ENCODE data around the gene MAFB. TPM values are rescaled to one million over a fixed set of nuclear protein-coding genes. Genes with fewer than 3 reads are reported as not detected.

The MAFB gene
- total RNA-seq, 1 experiment from 2014 or later: 0.85 TPM

GRCh38 chr20:40682104-40682981, 6.7 kb downstream of the MAFB start:
- WGBS (ENCODE audit: extremely low coverage, insufficient read length, low lambda C conversion rate): no CpG with 5 or more reads among the region's 30 CpGs
- H3K4me1 ChIP-seq (ENCODE audit: insufficient read depth, low read length): 0 out of 2 replicates have a peak, but pooled peaks cover 1% of the 10 kb centered on the region
- H4K5ac ChIP-seq (ENCODE audit: insufficient read length, low read depth, low read length): no peak overlapping the region
- DNase-seq: no peak
- peaks cover 76% of the 10 kb centered on the region for H3K27me3 ChIP-seq (ENCODE audit: insufficient read depth, low read length)
- Mint-ChIP-seq H3K36me3 (ENCODE audit: insufficient read depth in 1 of 3, low read depth in 3 of 3) (no peaks in the 10 kb centered on the region), H3K4me1 (peaks cover 34 to 49% of the 10 kb centered on the region in 2 experiments), H3K27ac (peak overlapping the region in 1 of 3 experiments; percentile 24; a peak in 1 of 7 replicates), H3K4me3 (peak overlapping the region; percentile 54 to 91), H3K27me3 (ENCODE audit: low read depth) (peaks cover 97% of the 10 kb centered on the region), H3K9me3 (peaks cover 0 to 3% of the 10 kb centered on the region in 2 experiments; a peak in 1 of 5 replicates)
- H2BK20ac ChIP-seq (ENCODE audit: low read depth, low read length, poor library complexity, severe bottlenecking): no peak overlapping the region
- peaks cover 4% of the 10 kb centered on the region for H3K23me2 ChIP-seq (ENCODE audit: insufficient read length, low read depth, low read length, poor library complexity, severe bottlenecking)
- no peaks in the 10 kb centered on the region for H3K79me2 ChIP-seq (ENCODE audit: insufficient read depth, low read length)
- H2BK15ac ChIP-seq (ENCODE audit: low read depth, low read length): no peak overlapping the region
- no peak overlapping the region for H4K8ac ChIP-seq (replicated peaks; ENCODE audit: insufficient read length, low read depth, low read length)
- no peak overlapping the region for H2BK5ac ChIP-seq (ENCODE audit: insufficient read length, low read length)
- H3K14ac ChIP-seq (ENCODE audit: insufficient read depth, low read length): no peak overlapping the region
- no peaks in the 10 kb centered on the region for H4K20me1 ChIP-seq (ENCODE audit: control insufficient read depth, insufficient read depth, insufficient read length)
- H2BK120ac ChIP-seq (ENCODE audit: low read depth, low read length, poor library complexity, severe bottlenecking): no peak overlapping the region
- H3K9ac ChIP-seq (ENCODE audit: extremely low read depth, insufficient read length, low read length): no peak overlapping the region
- H3K4me2 ChIP-seq (ENCODE audit: insufficient read depth, insufficient read length, low read length): peak overlapping the region; percentile 39
- H3K79me1 ChIP-seq (ENCODE audit: insufficient read depth, low read depth, low read length, poor library complexity, severe bottlenecking): no peaks in the 10 kb centered on the region
- no peak overlapping the region for H3K18ac ChIP-seq (ENCODE audit: insufficient read length, low read depth, low read length)
- no peak overlapping the region for H3K27ac ChIP-seq (ENCODE audit: insufficient read length, low read depth, low read length)
- H3K9me3 ChIP-seq (ENCODE audit: control insufficient read depth, low read depth, low read length): no peaks in the 10 kb centered on the region
- no peak overlapping the region for H3K23ac ChIP-seq (ENCODE audit: insufficient read length, low read depth, low read length)
- no peak overlapping the region for H3K56ac ChIP-seq (ENCODE audit: insufficient read length, low read depth, low read length)
- no peak for TF ChIP-seq CTCF (conservative IDR thresholded peaks at IDR 0.05)
- H2AK5ac ChIP-seq (ENCODE audit: insufficient read length, low read length): no peak overlapping the region
- no peak overlapping the region for H3K4ac ChIP-seq (ENCODE audit: low read depth, low read length)
- no peak overlapping the region for H4K91ac ChIP-seq (ENCODE audit: insufficient read length, low read depth, low read length)
- H3T11ph ChIP-seq (ENCODE audit: low read length): no peak overlapping the region
- no peak overlapping the region for H2BK12ac ChIP-seq (ENCODE audit: insufficient read length, low read depth, low read length)
- H2AFZ ChIP-seq (ENCODE audit: low read length): no peak overlapping the region
